Astrocyte of the spinal cord (primary cell): ENCODE measurements around the gene ATXN1.

Experiments
- DNase-seq: peaks from one replicate; pipeline ENCODE4 v3.0.0; 2011; ENCODE audit warnings: low read depth, low spot score
- H3K4me3 ChIP-seq: 2 replicates; pipeline ENCODE4 v1.5.1; 2011; ENCODE audit warnings: low read depth, mild to moderate bottlenecking, low read length, moderate library complexity
- in situ Hi-C: cut with HindIII; loops from 2 replicates; pipeline ENCODE4 v1.10.0; 2017; ENCODE audit warnings: low sequenced_read_pairs
- TF ChIP-seq, protein P1 (sequence below): IDR thresholded peaks from 2 replicates; pipeline ENCODE4 v1.5.1; 2012; ENCODE audit warnings: low read depth, mild to moderate bottlenecking, low read length, inconsistent platforms

The ATXN1 gene

DNA sequence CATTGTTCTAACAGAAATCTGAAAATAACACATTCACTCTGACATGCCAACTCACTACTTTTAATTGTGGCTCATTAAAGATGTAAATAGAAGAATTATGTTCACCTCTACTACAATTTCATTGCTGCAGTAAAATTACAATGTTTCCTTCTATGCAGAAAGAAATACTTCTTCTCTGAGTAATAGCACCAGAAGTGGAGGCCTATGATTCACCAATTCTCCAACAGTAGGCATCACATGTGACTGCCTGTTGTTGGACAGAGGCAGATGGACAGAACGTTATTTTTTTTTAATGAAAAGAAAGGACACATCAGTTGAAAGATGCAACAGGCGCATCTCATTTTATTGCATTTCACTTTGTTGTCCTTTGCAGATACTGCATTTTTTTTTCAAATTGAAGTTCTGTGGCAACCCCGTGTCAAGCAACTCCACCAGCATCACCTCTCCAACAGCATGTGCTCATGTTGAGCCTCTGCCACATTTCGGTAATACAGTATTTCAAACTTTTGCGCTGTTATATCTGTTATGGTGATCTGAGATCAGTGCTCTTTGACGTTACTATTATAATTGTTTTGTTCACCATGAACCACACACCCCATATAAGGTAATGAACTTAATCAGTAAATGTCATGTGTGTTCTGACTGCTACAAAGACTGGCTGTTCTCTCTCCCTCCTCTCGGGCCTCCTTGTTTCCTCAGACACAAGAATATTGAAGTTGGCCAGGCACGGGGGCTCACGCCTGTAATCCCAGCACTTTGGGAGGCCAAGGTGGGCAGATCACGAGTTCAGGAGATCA is 121.4 kb downstream of the ATXN1 start:
- DNase-seq: peak; percentile 81
- in situ Hi-C loops: no loop called here
- TF ChIP-seq, protein P1, sequence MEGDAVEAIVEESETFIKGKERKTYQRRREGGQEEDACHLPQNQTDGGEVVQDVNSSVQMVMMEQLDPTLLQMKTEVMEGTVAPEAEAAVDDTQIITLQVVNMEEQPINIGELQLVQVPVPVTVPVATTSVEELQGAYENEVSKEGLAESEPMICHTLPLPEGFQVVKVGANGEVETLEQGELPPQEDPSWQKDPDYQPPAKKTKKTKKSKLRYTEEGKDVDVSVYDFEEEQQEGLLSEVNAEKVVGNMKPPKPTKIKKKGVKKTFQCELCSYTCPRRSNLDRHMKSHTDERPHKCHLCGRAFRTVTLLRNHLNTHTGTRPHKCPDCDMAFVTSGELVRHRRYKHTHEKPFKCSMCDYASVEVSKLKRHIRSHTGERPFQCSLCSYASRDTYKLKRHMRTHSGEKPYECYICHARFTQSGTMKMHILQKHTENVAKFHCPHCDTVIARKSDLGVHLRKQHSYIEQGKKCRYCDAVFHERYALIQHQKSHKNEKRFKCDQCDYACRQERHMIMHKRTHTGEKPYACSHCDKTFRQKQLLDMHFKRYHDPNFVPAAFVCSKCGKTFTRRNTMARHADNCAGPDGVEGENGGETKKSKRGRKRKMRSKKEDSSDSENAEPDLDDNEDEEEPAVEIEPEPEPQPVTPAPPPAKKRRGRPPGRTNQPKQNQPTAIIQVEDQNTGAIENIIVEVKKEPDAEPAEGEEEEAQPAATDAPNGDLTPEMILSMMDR: no peak
- H3K4me3 ChIP-seq: no peak overlapping the region

- H3K4me3 ChIP-seq: no peak overlapping the region
- TF ChIP-seq, protein P1: no peak
- no peak for DNase-seq
- in situ Hi-C loops: no loop called here
Observed at GRCh38 chr6:16637635-16638034, 123.6 kb downstream of the ATXN1 start.

- DNase-seq: peak; percentile 84
- in situ Hi-C loops: no loop called here
- TF ChIP-seq, protein P1: no peak
- no peak overlapping the region for H3K4me3 ChIP-seq
Observed at GRCh38 chr6:16635810-16636602, 125.3 kb downstream of the ATXN1 start.

- in situ Hi-C loops: no loop called here
- TF ChIP-seq, protein P1: no peak
- H3K4me3 ChIP-seq: no peak overlapping the region
- DNase-seq: no peak
Observed at GRCh38 chr6:16635291-16635809, 125.9 kb downstream of the ATXN1 start.

GRCh38 chr6:16634855-16635254 is 126.4 kb downstream of the ATXN1 start:
- no peak overlapping the region for H3K4me3 ChIP-seq
- TF ChIP-seq, protein P1: no peak
- DNase-seq: no peak
- in situ Hi-C loops: no loop called here

DNA sequence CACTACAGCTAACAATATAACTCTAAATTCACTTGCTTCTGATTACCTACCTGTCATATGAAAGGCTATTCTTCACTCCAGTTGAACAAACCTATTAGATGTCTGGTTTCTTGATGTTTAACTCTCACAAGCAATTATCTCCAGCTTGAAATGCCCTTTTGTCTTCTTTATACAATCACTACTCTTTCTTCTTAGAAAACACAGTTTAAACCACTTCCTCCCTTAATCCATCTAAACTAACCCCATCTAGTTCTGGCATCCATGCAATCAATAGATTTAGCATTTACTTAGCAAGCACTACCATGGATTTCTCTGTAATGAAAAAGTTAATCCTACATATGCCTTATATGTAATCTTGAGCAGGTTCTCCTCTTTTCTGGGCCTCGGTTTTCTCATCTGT is 127.3 kb downstream of the ATXN1 start:
- no peak for DNase-seq
- in situ Hi-C loops: no loop called here
- TF ChIP-seq, protein P1: no peak
- no peak overlapping the region for H3K4me3 ChIP-seq
